DMS53 treated with DMSO at 0.1 percent for 48 hours (cell line): Measurements from ENCODE around the gene FAM186B.

ENCODE experiments used
- DNase-seq: peaks from one replicate; lab custom pipeline; 2025; ENCODE audit not compliant: unreplicated experiment; lab: John Stamatoyannopoulos, UW

The FAM186B gene

GRCh38 chr12:49554266-49554665, 51.2 kb downstream of the FAM186B start:
- no peak for DNase-seq

GRCh38 chr12:49553512-49554088, 51.8 kb downstream of the FAM186B start:
- DNase-seq, result peak; percentile 68

GRCh38 chr12:49552899-49553298, 52.5 kb downstream of the FAM186B start:
- DNase-seq, result no peak

- no peak for DNase-seq
Observed at GRCh38 chr12:49552425-49552824, 53.0 kb downstream of the FAM186B start.

GRCh38 chr12:49552014-49552413, 53.4 kb downstream of the FAM186B start:
- DNase-seq, result no peak

GRCh38 chr12:49550693-49551252, 54.7 kb downstream of the FAM186B start:
- DNase-seq, result no peak

GRCh38 chr12:49549735-49550692, 55.4 kb downstream of the FAM186B start:
- peak; percentile 78 for DNase-seq

GRCh38 chr12:49548822-49549648, 56.4 kb downstream of the FAM186B start:
- DNase-seq, result peak; percentile 43

GRCh38 chr12:49548481-49548821, 57.0 kb downstream of the FAM186B start:
- no peak for DNase-seq

- no peak for DNase-seq
Observed at GRCh38 chr12:49547090-49547690, 58.2 kb downstream of the FAM186B start.

- DNase-seq, result no peak
Observed at GRCh38 chr12:49546481-49546880, 59.0 kb downstream of the FAM186B start.

GRCh38 chr12:49545815-49546214, 59.6 kb downstream of the FAM186B start:
- DNase-seq, result no peak

- no peak for DNase-seq
Observed at GRCh38 chr12:49543914-49544815, 61.3 kb downstream of the FAM186B start.

- no peak for DNase-seq
Observed at GRCh38 chr12:49543221-49543913, 62.1 kb downstream of the FAM186B start.

- no peak for DNase-seq
Observed at GRCh38 chr12:49542592-49543160, 62.8 kb downstream of the FAM186B start.

- no peak for DNase-seq
Observed at GRCh38 chr12:49541911-49542505, 63.4 kb downstream of the FAM186B start.

GRCh38 chr12:49541140-49541861, 64.1 kb downstream of the FAM186B start:
- DNase-seq, result no peak
